H1 (cell line): ENCODE results near the gene LCNL1. TPM values are rescaled to one million over a fixed set of nuclear protein-coding genes. Genes with fewer than 3 reads are reported as not detected.

Experiments used
- CTCF ChIA-PET: fragments of 300-600 bp; sonication (Branson Sonifier 250); formaldehyde crosslinking; loops from one replicate; lab custom pipeline; 2021; ENCODE audit not compliant: partially characterized antibody; lab: Charles Lee
- POLR2A ChIA-PET: fragments of 300-600 bp; sonication (Branson Sonifier 250); formaldehyde crosslinking; loops from one replicate; lab custom pipeline; 2021; ENCODE audit warnings: inconsistent platforms; ENCODE audit not compliant: partially characterized antibody; lab: Charles Lee
- DNase-seq, 2 experiments: peaks; one replicate each; pipeline versions ENCODE4 v3.0.0 to v3.0.0-alpha.2; 2010 to 2022; ENCODE audit warnings: low spot score in 2 of 2, low read depth in 1 of 2, mixed read lengths in 1 of 2
- FAIRE-seq: peaks from 2 replicates; lab custom pipeline; 2011; peaks lifted over from hg19 to GRCh38; lab: Jason Lieb, UNC
- H2AFZ ChIP-seq: 2 replicates; pipeline ENCODE4 v1.8.1; 2012; ENCODE audit warnings: low read length, inconsistent platforms
- H2AK5ac ChIP-seq: 2 replicates; pipeline ENCODE4 v1.6.1; 2013; ENCODE audit warnings: low read depth, low read length
- H2BK120ac ChIP-seq: replicated peaks from 2 replicates; pipeline ENCODE3; 2013; ENCODE audit warnings: low read depth, low read length, inconsistent platforms
- H2BK12ac ChIP-seq: 2 replicates; pipeline ENCODE4 v1.6.1; 2013; ENCODE audit warnings: low read depth, low read length
- H2BK15ac ChIP-seq: 2 replicates; pipeline ENCODE4 v1.6.1; 2013; ENCODE audit warnings: low read length
- H2BK20ac ChIP-seq: 2 replicates; pipeline ENCODE4 v1.6.1; 2013; ENCODE audit warnings: low read length
- H2BK5ac ChIP-seq: 2 replicates; pipeline ENCODE4 v1.6.1; 2013; ENCODE audit warnings: low read depth, low read length
- H3K14ac ChIP-seq: 2 replicates; pipeline ENCODE4 v1.6.1; 2013; ENCODE audit warnings: inconsistent platforms; ENCODE audit not compliant: insufficient read length
- H3K18ac ChIP-seq: 2 replicates; pipeline ENCODE4 v1.6.1; 2013; ENCODE audit warnings: low read length; ENCODE audit errors: extremely low read depth
- H3K23ac ChIP-seq: 2 replicates; pipeline ENCODE4 v1.6.1; 2013; ENCODE audit warnings: inconsistent platforms; ENCODE audit not compliant: insufficient read length
- H3K23me2 ChIP-seq: 2 replicates; pipeline ENCODE4 v1.6.1; 2013; ENCODE audit warnings: low read depth, low read length
- H3K27ac ChIP-seq: 2 replicates; pipeline ENCODE4 v1.6.1; 2011; ENCODE audit warnings: low read depth, low read length, inconsistent platforms
- H3K27me3 ChIP-seq, 4 experiments: replicated peaks in 1 of 4; 1 replicate in 1 of 4; 2 replicates in 3 of 4; pipeline versions ENCODE4 v1.6.1 to v1.8.1; 2011 to 2013; ENCODE audit warnings: low read length in 3 of 4, mild to moderate bottlenecking in 3 of 4, inconsistent platforms in 2 of 4, mixed read lengths in 2 of 4, moderate library complexity in 1 of 4; ENCODE audit not compliant: control insufficient read depth in 3 of 4, insufficient read depth in 3 of 4; ENCODE audit errors: extremely low read depth in 1 of 4
- H3K36me3 ChIP-seq, 4 experiments: 2 replicates each; pipeline versions ENCODE4 v1.6.1 to v1.8.1; 2011 to 2013; ENCODE audit warnings: mild to moderate bottlenecking in 4 of 4, low read length in 3 of 4, moderate library complexity in 2 of 4, control low read depth in 1 of 4, inconsistent platforms in 1 of 4; ENCODE audit not compliant: insufficient read depth in 4 of 4, control insufficient read depth in 2 of 4
- H3K4ac ChIP-seq: replicated peaks from 2 replicates; pipeline ENCODE3; 2013; ENCODE audit warnings: low read length, low read depth, mixed read lengths, inconsistent platforms; ENCODE audit not compliant: insufficient read length
- H3K4me1 ChIP-seq, 4 experiments: replicated peaks in 1 of 4; 1 replicate in 1 of 4; 2 replicates in 3 of 4; pipeline versions ENCODE4 v1.6.1 to v1.8.1; 2011 to 2013; ENCODE audit warnings: low read length in 3 of 4, inconsistent platforms in 2 of 4, mixed read lengths in 1 of 4; ENCODE audit not compliant: insufficient read depth in 4 of 4, control insufficient read depth in 3 of 4
- H3K4me2 ChIP-seq, 2 experiments: 2 replicates each; pipeline versions ENCODE4 v1.6.1 to v1.8.1; 2011 to 2013; ENCODE audit warnings: low read depth in 2 of 2, low read length in 2 of 2, control low read depth in 1 of 2, inconsistent platforms in 1 of 2, mild to moderate bottlenecking in 1 of 2; ENCODE audit not compliant: insufficient read depth in 1 of 2
- H3K4me3 ChIP-seq, 4 experiments: fragments of 200-600, 300-600 bp in 1 of 4; sonication (generic), shearing (Covaris generic), sonication (Bioruptor Twin) in 1 of 4; 2 replicates each; pipeline versions ENCODE4 v1.5.1 to v1.8.1; 2011 to 2016; ENCODE audit warnings: low read length in 4 of 4, low read depth in 3 of 4, control low read depth in 2 of 4, inconsistent platforms in 2 of 4, mild to moderate bottlenecking in 2 of 4, mixed read lengths in 1 of 4, moderate library complexity in 1 of 4; ENCODE audit not compliant: insufficient read depth in 2 of 4; ENCODE audit errors: extremely low read depth in 1 of 4
- H3K56ac ChIP-seq: replicated peaks from 2 replicates; pipeline ENCODE3; 2013; ENCODE audit warnings: low read depth, mild to moderate bottlenecking, mixed read lengths, low read length, inconsistent platforms; ENCODE audit not compliant: insufficient read length
- H3K79me1 ChIP-seq: 2 replicates; pipeline ENCODE4 v1.6.1; 2013; ENCODE audit warnings: low read depth, low read length, control low read depth
- H3K79me2 ChIP-seq, 2 experiments: 2 replicates each; pipeline versions ENCODE4 v1.6.1 to v1.8.1; 2012 to 2013; ENCODE audit warnings: low read length in 2 of 2, mild to moderate bottlenecking in 2 of 2, inconsistent platforms in 1 of 2; ENCODE audit not compliant: insufficient read depth in 2 of 2, control insufficient read depth in 1 of 2
- H3K9ac ChIP-seq, 4 experiments: replicated peaks in 1 of 4; 1 replicate in 1 of 4; 2 replicates in 3 of 4; pipeline versions ENCODE4 v1.6.1 to v1.8.1; 2011 to 2013; ENCODE audit warnings: low read depth in 3 of 4, low read length in 3 of 4, control low read depth in 2 of 4, mild to moderate bottlenecking in 2 of 4, moderate library complexity in 2 of 4, inconsistent platforms in 1 of 4; ENCODE audit errors: extremely low read depth in 1 of 4
- H3K9me3 ChIP-seq, 2 experiments: 2 replicates each; pipeline versions ENCODE4 v1.6.1 to v1.8.1; 2012 to 2013; ENCODE audit warnings: mild to moderate bottlenecking in 2 of 2, moderate library complexity in 2 of 2, control low read depth in 1 of 2, inconsistent platforms in 1 of 2, low read depth in 1 of 2, low read length in 1 of 2, mixed read lengths in 1 of 2; ENCODE audit not compliant: insufficient read depth in 2 of 2
- H4K20me1 ChIP-seq, 2 experiments: replicated peaks in 1 of 2; 2 replicates each; pipeline versions ENCODE3 to v1.8.1; 2011 to 2013; ENCODE audit warnings: inconsistent platforms in 2 of 2, low read length in 2 of 2, mild to moderate bottlenecking in 1 of 2; ENCODE audit not compliant: insufficient read depth in 2 of 2, control insufficient read depth in 1 of 2
- H4K5ac ChIP-seq: 2 replicates; pipeline ENCODE4 v1.6.1; 2013; ENCODE audit warnings: low read length, low read depth, mixed read lengths, inconsistent platforms; ENCODE audit not compliant: insufficient read length
- H4K8ac ChIP-seq: 2 replicates; pipeline ENCODE4 v1.8.0; 2013; ENCODE audit warnings: mild to moderate bottlenecking, moderate library complexity, low read length, inconsistent platforms; ENCODE audit not compliant: insufficient read depth; ENCODE audit errors: extremely low read depth
- H4K91ac ChIP-seq: replicated peaks from 2 replicates; pipeline ENCODE3; 2013; ENCODE audit warnings: low read length, mixed read lengths, inconsistent platforms; ENCODE audit not compliant: insufficient read length
- CEBPB ChIP-seq: IDR thresholded peaks from 2 replicates; pipeline ENCODE4 v1.6.1; 2012; ENCODE audit warnings: low read depth, low read length
- GABPA ChIP-seq: IDR thresholded peaks from 2 replicates; pipeline ENCODE4 v1.6.1; 2011; ENCODE audit warnings: mild to moderate bottlenecking, low read length, moderate library complexity, borderline replicate concordance; ENCODE audit not compliant: insufficient read depth
- KDM4A ChIP-seq: IDR thresholded peaks from one replicate; pipeline ENCODE4 v1.7.1; 2012; ENCODE audit warnings: low read depth, mild to moderate bottlenecking, moderate library complexity, low read length, inconsistent platforms; ENCODE audit not compliant: severe bottlenecking
- SIN3A ChIP-seq, 2 experiments: IDR thresholded peaks in 1 of 2; conservative IDR thresholded peaks in 1 of 2; 2 replicates each; pipeline ENCODE4 v1.6.1; 2011 to 2012; ENCODE audit warnings: low read length in 2 of 2, improper control_type of control experiment in 1 of 2, low read depth in 1 of 2, mild to moderate bottlenecking in 1 of 2
- TBP ChIP-seq: IDR thresholded peaks from 2 replicates; pipeline ENCODE4 v1.6.1; 2011; ENCODE audit warnings: low read depth, low read length, improper control_type of control experiment
- YY1 ChIP-seq: IDR thresholded peaks from 2 replicates; pipeline ENCODE4 v1.6.1; 2011; ENCODE audit warnings: low read depth, mild to moderate bottlenecking, low read length
- WGBS, 2 experiments: shearing (Covaris generic) in 1 of 2; methylation state at CpG; one replicate each; pipeline versions ENCODE4 v1.1.6 to v1.1.7; 2013 to 2015; ENCODE audit warnings: low lambda C conversion rate in 2 of 2, mixed read lengths in 2 of 2, inconsistent platforms in 1 of 2, low coverage in 1 of 2, missing lambda C conversion rate in 1 of 2; ENCODE audit not compliant: insufficient replicate concordance in 2 of 2, insufficient coverage in 1 of 2, insufficient read length in 1 of 2; ENCODE audit errors: extremely low coverage in 1 of 2, missing lambda C conversion rate in 1 of 2; 5-methylcytosine and 5-hydroxymethylcytosine counted together
- polyA plus RNA-seq, 7 experiments: library from polyadenylated mRNA; depleted of rRNA in 3 of 7; stranded (reverse) in 5 of 7; unstranded in 2 of 7; fragments of >200 nt in 5 of 7; fragments of 200-250 nt in 2 of 7; gene quantifications; 1 replicate in 5 of 7; 2 replicates in 1 of 7; 4 replicates in 1 of 7; pipeline versions ENCODE4 v1.2.1 to v1.2.3, GENCODE V29; 2011 to 2013; ENCODE audit warnings: missing spikeins in 2 of 7, mixed read lengths in 2 of 7
- total RNA-seq: library from RNA; stranded (reverse); fragmentation: NEBNext Ultra II Directional; extraction: Animal tissue kit (Norgen Biotek cat#: 25700); gene quantifications from 2 replicates; pipeline ENCODE4 v1.2.1, GENCODE V29; 2021
- TF ChIP-seq, protein P1 (sequence below), 3 experiments: IDR thresholded peaks; 1 replicate in 2 of 3; 2 replicates in 1 of 3; pipeline versions ENCODE4 v1.5.1 to v1.6.1; 2011; ENCODE audit warnings: low read length in 3 of 3, mild to moderate bottlenecking in 3 of 3, inconsistent platforms in 2 of 3, low read depth in 1 of 3, moderate library complexity in 1 of 3; ENCODE audit not compliant: insufficient read depth in 1 of 3; ENCODE audit errors: control extremely low read depth in 1 of 3

LCNL1 gene
- total and polyA plus RNA-seq, 2 of the 8 experiments (the other 6 are each of a cell fraction or from before 2014, with no cell fraction given): 0.11 TPM; not detected in 1

DNA sequence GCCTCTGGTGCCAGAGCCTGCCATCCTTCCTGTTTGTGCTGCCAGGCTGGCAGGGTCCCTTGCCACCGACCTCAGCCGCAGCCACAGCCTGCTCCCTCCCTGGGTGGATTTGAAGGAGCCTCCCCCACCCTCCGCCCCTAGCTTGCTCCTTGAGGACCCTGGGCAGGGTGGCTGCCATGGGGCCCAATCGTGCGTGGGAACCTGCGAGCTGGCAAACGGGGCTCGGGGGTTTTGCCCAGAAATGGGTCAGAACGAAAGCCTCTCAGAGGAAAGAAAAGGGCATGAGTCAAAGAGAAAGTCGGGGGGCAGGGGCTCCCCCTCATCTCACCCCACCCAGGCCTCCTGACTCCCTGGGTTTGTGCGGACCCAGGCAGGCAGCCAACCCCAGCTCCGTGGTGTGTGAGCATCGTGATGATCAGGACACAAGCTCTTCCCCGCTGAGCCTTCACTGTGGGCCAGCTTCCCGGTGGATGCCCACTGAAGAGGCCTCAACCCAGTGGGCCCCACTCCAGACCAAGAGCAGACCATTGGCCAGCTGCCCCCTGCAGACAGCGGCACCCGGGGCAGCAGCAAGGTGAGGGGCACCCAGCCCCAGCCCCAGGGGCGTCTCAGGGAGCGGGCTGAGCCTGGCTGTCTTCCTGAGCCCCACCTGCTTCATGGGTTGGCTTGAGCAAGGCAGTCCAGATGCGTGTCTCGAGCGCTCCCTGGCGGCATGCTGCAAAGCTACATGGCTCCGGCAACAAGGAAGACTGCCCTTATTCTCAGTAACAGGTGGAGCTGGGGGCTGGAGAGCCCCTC, 52.1 kb downstream of the LCNL1 start:
- H3K4me2 ChIP-seq: peak overlapping the region in 1 of 2 experiments; percentile 48; a peak in 2 of 4 replicates
- WGBS, 2 experiments: 39% methylated on average over 17 of the region's 24 CpGs; no CpG with 5 or more reads in 1 of the 2 experiments
- H2BK5ac ChIP-seq: no peak overlapping the region
- FAIRE-seq (peak; percentile 71), DNase-seq (peak; percentile 73 to 94)
- H3K4me1 ChIP-seq: peaks cover 0 to 2% (median 0%) of the 10 kb centered on the region in 4 experiments; a peak in 3 of 7 replicates
- H2BK15ac ChIP-seq: no peak overlapping the region
- H3K27ac ChIP-seq: no peak overlapping the region
- no peak overlapping the region for H3K56ac ChIP-seq
- H3K23me2 ChIP-seq: no peaks in the 10 kb centered on the region
- no peak overlapping the region for H3K9ac ChIP-seq
- no peak overlapping the region for H2AFZ ChIP-seq
- H3K27me3 ChIP-seq: no peaks in the 10 kb centered on the region; a peak in 3 of 7 replicates
- H3K14ac ChIP-seq: no peak overlapping the region
- ChIA-PET CTCF (interaction anchor here (0.6 to 4.2 kb wide), 67 partner anchors 9 to 332 kb away, joined by 3 to 65 read pairs (median 5); partner anchors contain the start of genes AJM1, ANAPC2, CLIC3 and LCN12), POLR2A (interaction anchor here (0.6 to 1.3 kb wide), 4 partner anchors 21 to 250 kb away, joined by 3 to 4 read pairs (median 3); no protein-coding TSS in a partner anchor)
- no peaks in the 10 kb centered on the region for H3K9me3 ChIP-seq
- H3K36me3 ChIP-seq: peaks cover 0 to 3% (median 0%) of the 10 kb centered on the region in 4 experiments; a peak in 1 of 8 replicates
- H3K23ac ChIP-seq: no peak overlapping the region
- H2BK12ac ChIP-seq: no peak overlapping the region
- no peak overlapping the region for H4K5ac ChIP-seq
- no peak overlapping the region for H3K4ac ChIP-seq
- peaks cover 2 to 5% of the 10 kb centered on the region in 2 experiments for H4K20me1 ChIP-seq
- H3K4me3 ChIP-seq: no peak overlapping the region
- H3K18ac ChIP-seq: no peak overlapping the region
- no peak overlapping the region; the same call in 1 of the 2 replicates for H4K8ac ChIP-seq
- H2AK5ac ChIP-seq: no peak overlapping the region
- no peaks in the 10 kb centered on the region for H3K79me1 ChIP-seq
- H2BK120ac ChIP-seq: no peak overlapping the region
- H4K91ac ChIP-seq: no peak overlapping the region
- no peak overlapping the region for H2BK20ac ChIP-seq
- H3K79me2 ChIP-seq: no peaks in the 10 kb centered on the region
- TF ChIP-seq TBP (0 out of 2 replicates have a peak, but pooled peaks have one; percentile 30), SIN3A (conservative IDR thresholded peaks at IDR 0.05 in 1 of 2, IDR thresholded peaks at IDR 0.05 in 1 of 2; ENCODE audit: low read depth in 1 of 2, low read length in 2 of 2) (0 out of 4 replicates have a peak, but pooled peaks of 1 of the 2 experiments have one; percentile 56), GABPA (peak; percentile 68; the same call in 1 of the 2 replicates), KDM4A (no peak), CEBPB (0 out of 2 replicates have a peak, but pooled peaks have one; percentile 25), YY1 (no peak)
- TF ChIP-seq, protein P1, sequence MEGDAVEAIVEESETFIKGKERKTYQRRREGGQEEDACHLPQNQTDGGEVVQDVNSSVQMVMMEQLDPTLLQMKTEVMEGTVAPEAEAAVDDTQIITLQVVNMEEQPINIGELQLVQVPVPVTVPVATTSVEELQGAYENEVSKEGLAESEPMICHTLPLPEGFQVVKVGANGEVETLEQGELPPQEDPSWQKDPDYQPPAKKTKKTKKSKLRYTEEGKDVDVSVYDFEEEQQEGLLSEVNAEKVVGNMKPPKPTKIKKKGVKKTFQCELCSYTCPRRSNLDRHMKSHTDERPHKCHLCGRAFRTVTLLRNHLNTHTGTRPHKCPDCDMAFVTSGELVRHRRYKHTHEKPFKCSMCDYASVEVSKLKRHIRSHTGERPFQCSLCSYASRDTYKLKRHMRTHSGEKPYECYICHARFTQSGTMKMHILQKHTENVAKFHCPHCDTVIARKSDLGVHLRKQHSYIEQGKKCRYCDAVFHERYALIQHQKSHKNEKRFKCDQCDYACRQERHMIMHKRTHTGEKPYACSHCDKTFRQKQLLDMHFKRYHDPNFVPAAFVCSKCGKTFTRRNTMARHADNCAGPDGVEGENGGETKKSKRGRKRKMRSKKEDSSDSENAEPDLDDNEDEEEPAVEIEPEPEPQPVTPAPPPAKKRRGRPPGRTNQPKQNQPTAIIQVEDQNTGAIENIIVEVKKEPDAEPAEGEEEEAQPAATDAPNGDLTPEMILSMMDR (IDR thresholded peaks at IDR 0.05; ENCODE audit: control extremely low read depth in 1 of 3, insufficient read depth in 1 of 3, low read depth in 1 of 3, low read length in 3 of 3): peak in 2 of 3 experiments; percentile 93 to 95; a peak in 3 of 4 replicates
